GM23338 (cell line): Measurements from ENCODE around the gene NAP1L4. TPM values are rescaled to one million over a fixed set of nuclear protein-coding genes. Genes with fewer than 3 reads are reported as not detected.

Experiments used
- ATAC-seq: fragments of 200-7000 bp; cut with Tn5 transposase; 3 replicates; pipeline ENCODE4 v1.9.1; 2020
- DNase-seq: peaks from one replicate; pipeline ENCODE4 v3.0.0-alpha.2; 2015; ENCODE audit warnings: low spot score
- H2AFZ ChIP-seq: fragments of 200-600 bp; sonication (generic); 2 replicates; pipeline ENCODE4 v1.8.0; 2016; ENCODE audit warnings: antibody characterized with exemption, mild to moderate bottlenecking, moderate library complexity
- H3F3A ChIP-seq: fragments of 200-600 bp; sonication (generic); replicated peaks from 2 replicates; pipeline ENCODE4 v1.8.0; 2017; ENCODE audit warnings: antibody characterized with exemption, mixed run types, low read depth
- H3K27ac ChIP-seq: fragments of 200-600 bp; sonication (generic); 2 replicates; pipeline ENCODE4 v1.6.1; 2016; ENCODE audit warnings: low read depth
- H3K27me3 ChIP-seq: fragments of 200-600 bp; sonication (generic); 2 replicates; pipeline ENCODE4 v1.8.0; 2016; ENCODE audit warnings: mild to moderate bottlenecking, mixed run types, moderate library complexity; ENCODE audit not compliant: insufficient read depth
- H3K36me3 ChIP-seq: fragments of 200-600 bp; sonication (generic); 2 replicates; pipeline ENCODE4 v1.8.0; 2016; ENCODE audit warnings: mild to moderate bottlenecking; ENCODE audit not compliant: insufficient read depth
- H3K4me1 ChIP-seq: fragments of 200-600 bp; sonication (generic); 2 replicates; pipeline ENCODE4 v1.8.0; 2016; ENCODE audit warnings: mild to moderate bottlenecking, moderate library complexity; ENCODE audit not compliant: insufficient read depth
- H3K4me2 ChIP-seq: fragments of 200-600 bp; sonication (generic); 2 replicates; pipeline ENCODE4 v1.7.1; 2017; ENCODE audit warnings: mixed run types
- H3K4me3 ChIP-seq: fragments of 200-600 bp; sonication (generic); 2 replicates; pipeline ENCODE4 v1.6.1; 2016; ENCODE audit warnings: mixed run types
- H3K79me2 ChIP-seq: fragments of 200-600 bp; sonication (generic); replicated peaks from 2 replicates; pipeline ENCODE4 v1.8.0; 2017; ENCODE audit warnings: mild to moderate bottlenecking; ENCODE audit not compliant: insufficient read depth
- H3K9me2 ChIP-seq: fragments of 200-600 bp; sonication (generic); 2 replicates; pipeline ENCODE4 v1.8.0; 2017; ENCODE audit not compliant: insufficient read depth
- H4K20me1 ChIP-seq: fragments of 200-600 bp; sonication (generic); replicated peaks from 2 replicates; pipeline ENCODE4 v1.8.0; 2017; ENCODE audit warnings: mild to moderate bottlenecking; ENCODE audit not compliant: insufficient read depth
- H3K27ac Mint-ChIP-seq: 2 replicates; pipeline ENCODE4 v1.8.0; 2020; ENCODE audit warnings: inconsistent platforms, mild to moderate bottlenecking, moderate library complexity, mixed read lengths
- H3K27me3 Mint-ChIP-seq: 3 replicates; pipeline ENCODE4 v1.8.0; 2022; ENCODE audit warnings: low read depth, mild to moderate bottlenecking, moderate library complexity, mixed read lengths, inconsistent platforms; ENCODE audit not compliant: insufficient read depth, poor library complexity
- H3K36me3 Mint-ChIP-seq: 3 replicates; pipeline ENCODE4 v1.8.0; 2021; ENCODE audit warnings: low read depth, mild to moderate bottlenecking, inconsistent platforms, moderate library complexity, mixed read lengths
- H3K4me1 Mint-ChIP-seq: 3 replicates; pipeline ENCODE4 v1.8.0; 2020; ENCODE audit warnings: mild to moderate bottlenecking, inconsistent platforms, mixed read lengths
- H3K4me3 Mint-ChIP-seq: 3 replicates; pipeline ENCODE4 v1.8.0; 2021; ENCODE audit warnings: moderate library complexity, mild to moderate bottlenecking, inconsistent platforms, mixed read lengths
- H3K9me3 Mint-ChIP-seq: 3 replicates; pipeline ENCODE4 v1.8.0; 2020; ENCODE audit warnings: moderate library complexity, mild to moderate bottlenecking, inconsistent platforms, mixed read lengths
- CREB1 ChIP-seq: fragments of 250-450 bp; sonication (Bioruptor Pico); IDR thresholded peaks from 2 replicates; pipeline ENCODE4 v1.5.0; 2020; ENCODE audit warnings: low read depth, mild to moderate bottlenecking, moderate library complexity
- EZH2 ChIP-seq: fragments of 200-600 bp; sonication (generic); IDR thresholded peaks from one replicate; pipeline ENCODE4 v1.8.0; 2017; ENCODE audit warnings: antibody characterized with exemption, mild to moderate bottlenecking, low read depth; ENCODE audit not compliant: unreplicated experiment
- EZH2phosphoT487 ChIP-seq: fragments of 200-600 bp; sonication (generic); IDR thresholded peaks from one replicate; pipeline ENCODE4 v1.8.1; 2018; ENCODE audit warnings: antibody characterized with exemption; ENCODE audit not compliant: unreplicated experiment
- JUNB ChIP-seq: IDR thresholded peaks from one replicate; pipeline ENCODE4 v1.6.1; 2016; ENCODE audit warnings: antibody characterized with exemption; ENCODE audit not compliant: unreplicated experiment
- NANOG ChIP-seq: IDR thresholded peaks from 2 replicates; pipeline ENCODE4 v1.6.1; 2016; ENCODE audit warnings: antibody characterized with exemption, borderline replicate concordance
- POLR2AphosphoS5 ChIP-seq: IDR thresholded peaks from 2 replicates; pipeline ENCODE4 v1.6.1; 2016; ENCODE audit warnings: antibody characterized with exemption, low read depth
- STAT1 ChIP-seq: IDR thresholded peaks from one replicate; pipeline ENCODE4 v1.6.1; 2016; ENCODE audit warnings: antibody characterized with exemption; ENCODE audit not compliant: unreplicated experiment
- ZNF114 ChIP-seq: fragments of 250-450 bp; sonication (Bioruptor Pico); IDR thresholded peaks from 2 replicates; pipeline ENCODE4 v1.5.0; 2020; ENCODE audit warnings: mild to moderate bottlenecking, moderate library complexity
- ZNF331 ChIP-seq: fragments of 250-450 bp; sonication (Bioruptor Pico); IDR thresholded peaks from 2 replicates; pipeline ENCODE4 v1.5.0; 2020; ENCODE audit warnings: low read depth, mild to moderate bottlenecking, moderate library complexity
- polyA plus RNA-seq: library from polyadenylated mRNA; unstranded; fragments of >200 nt; fragmentation: Nextera tagmentation; extraction: Ambion mirVana; gene quantifications from 2 replicates; pipeline ENCODE4 v1.2.1, GENCODE V29; 2016
- total RNA-seq: library from RNA; depleted of rRNA; stranded (reverse); fragments of >200 nt; shearing (Covaris generic); gene quantifications from 2 replicates; pipeline ENCODE4 v1.2.3, GENCODE V29; 2014
- TF ChIP-seq, protein P1 (sequence below): fragments of 250-450 bp; sonication (Bioruptor Pico); IDR thresholded peaks from 2 replicates; pipeline ENCODE4 v1.5.0; 2020; ENCODE audit warnings: mild to moderate bottlenecking, moderate library complexity
- TF ChIP-seq, protein P2 (sequence below): IDR thresholded peaks from one replicate; pipeline ENCODE4 v1.6.1; 2018; ENCODE audit warnings: antibody characterized with exemption; ENCODE audit not compliant: unreplicated experiment
- TF ChIP-seq, protein P3 (sequence below): IDR thresholded peaks from 2 replicates; pipeline ENCODE4 v1.6.1; 2016; ENCODE audit warnings: antibody characterized with exemption
- TF ChIP-seq, protein P4 (sequence below), 2 experiments: fragments of 200-600 bp in 1 of 2; sonication (generic) in 1 of 2; conservative IDR thresholded peaks; 2 replicates each; pipeline versions ENCODE4 v1.5.1 to v1.6.1; 2016 to 2017; ENCODE audit warnings: antibody characterized with exemption in 2 of 2, low read depth in 2 of 2, mild to moderate bottlenecking in 2 of 2, moderate library complexity in 1 of 2

Gene NAP1L4
- total and polyA plus RNA-seq, 2 experiments from 2014 or later: 181 to 189 TPM

DNA sequence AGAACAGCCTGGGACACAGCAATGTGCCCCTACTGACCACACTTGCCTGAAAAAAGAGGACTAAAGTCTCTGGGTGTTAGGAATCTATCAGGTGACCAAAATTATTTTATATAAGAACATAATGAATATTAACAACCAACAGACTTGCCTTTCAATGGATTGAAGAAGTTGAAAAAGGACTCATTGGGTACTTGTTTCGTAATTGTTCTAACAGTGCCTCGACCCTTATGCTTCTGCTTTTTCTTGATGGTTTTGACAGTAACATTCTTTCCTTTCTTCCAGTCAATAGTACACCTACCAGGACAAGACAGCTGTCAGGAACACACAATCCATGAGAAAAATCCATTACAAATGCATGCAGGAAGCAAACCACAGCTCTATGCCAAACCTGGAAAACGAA lies 33.9 kb downstream of the NAP1L4 start:
- no peaks in the 10 kb centered on the region for H3K9me2 ChIP-seq
- H3K79me2 ChIP-seq: peaks cover 61% of the 10 kb centered on the region
- H3K36me3 ChIP-seq: peaks cover 78% of the 10 kb centered on the region
- H3K27me3 ChIP-seq: no peaks in the 10 kb centered on the region
- H3K4me3 Mint-ChIP-seq: no peak overlapping the region
- no peak overlapping the region; the same call in 1 of the 2 replicates for H3K27ac Mint-ChIP-seq
- peaks cover 92% of the 10 kb centered on the region for H3K36me3 Mint-ChIP-seq
- no peak for TF ChIP-seq JUNB
- no peak for TF ChIP-seq STAT1
- no peak for TF ChIP-seq NANOG
- TF ChIP-seq POLR2AphosphoS5: no peak
- TF ChIP-seq, protein P1, sequence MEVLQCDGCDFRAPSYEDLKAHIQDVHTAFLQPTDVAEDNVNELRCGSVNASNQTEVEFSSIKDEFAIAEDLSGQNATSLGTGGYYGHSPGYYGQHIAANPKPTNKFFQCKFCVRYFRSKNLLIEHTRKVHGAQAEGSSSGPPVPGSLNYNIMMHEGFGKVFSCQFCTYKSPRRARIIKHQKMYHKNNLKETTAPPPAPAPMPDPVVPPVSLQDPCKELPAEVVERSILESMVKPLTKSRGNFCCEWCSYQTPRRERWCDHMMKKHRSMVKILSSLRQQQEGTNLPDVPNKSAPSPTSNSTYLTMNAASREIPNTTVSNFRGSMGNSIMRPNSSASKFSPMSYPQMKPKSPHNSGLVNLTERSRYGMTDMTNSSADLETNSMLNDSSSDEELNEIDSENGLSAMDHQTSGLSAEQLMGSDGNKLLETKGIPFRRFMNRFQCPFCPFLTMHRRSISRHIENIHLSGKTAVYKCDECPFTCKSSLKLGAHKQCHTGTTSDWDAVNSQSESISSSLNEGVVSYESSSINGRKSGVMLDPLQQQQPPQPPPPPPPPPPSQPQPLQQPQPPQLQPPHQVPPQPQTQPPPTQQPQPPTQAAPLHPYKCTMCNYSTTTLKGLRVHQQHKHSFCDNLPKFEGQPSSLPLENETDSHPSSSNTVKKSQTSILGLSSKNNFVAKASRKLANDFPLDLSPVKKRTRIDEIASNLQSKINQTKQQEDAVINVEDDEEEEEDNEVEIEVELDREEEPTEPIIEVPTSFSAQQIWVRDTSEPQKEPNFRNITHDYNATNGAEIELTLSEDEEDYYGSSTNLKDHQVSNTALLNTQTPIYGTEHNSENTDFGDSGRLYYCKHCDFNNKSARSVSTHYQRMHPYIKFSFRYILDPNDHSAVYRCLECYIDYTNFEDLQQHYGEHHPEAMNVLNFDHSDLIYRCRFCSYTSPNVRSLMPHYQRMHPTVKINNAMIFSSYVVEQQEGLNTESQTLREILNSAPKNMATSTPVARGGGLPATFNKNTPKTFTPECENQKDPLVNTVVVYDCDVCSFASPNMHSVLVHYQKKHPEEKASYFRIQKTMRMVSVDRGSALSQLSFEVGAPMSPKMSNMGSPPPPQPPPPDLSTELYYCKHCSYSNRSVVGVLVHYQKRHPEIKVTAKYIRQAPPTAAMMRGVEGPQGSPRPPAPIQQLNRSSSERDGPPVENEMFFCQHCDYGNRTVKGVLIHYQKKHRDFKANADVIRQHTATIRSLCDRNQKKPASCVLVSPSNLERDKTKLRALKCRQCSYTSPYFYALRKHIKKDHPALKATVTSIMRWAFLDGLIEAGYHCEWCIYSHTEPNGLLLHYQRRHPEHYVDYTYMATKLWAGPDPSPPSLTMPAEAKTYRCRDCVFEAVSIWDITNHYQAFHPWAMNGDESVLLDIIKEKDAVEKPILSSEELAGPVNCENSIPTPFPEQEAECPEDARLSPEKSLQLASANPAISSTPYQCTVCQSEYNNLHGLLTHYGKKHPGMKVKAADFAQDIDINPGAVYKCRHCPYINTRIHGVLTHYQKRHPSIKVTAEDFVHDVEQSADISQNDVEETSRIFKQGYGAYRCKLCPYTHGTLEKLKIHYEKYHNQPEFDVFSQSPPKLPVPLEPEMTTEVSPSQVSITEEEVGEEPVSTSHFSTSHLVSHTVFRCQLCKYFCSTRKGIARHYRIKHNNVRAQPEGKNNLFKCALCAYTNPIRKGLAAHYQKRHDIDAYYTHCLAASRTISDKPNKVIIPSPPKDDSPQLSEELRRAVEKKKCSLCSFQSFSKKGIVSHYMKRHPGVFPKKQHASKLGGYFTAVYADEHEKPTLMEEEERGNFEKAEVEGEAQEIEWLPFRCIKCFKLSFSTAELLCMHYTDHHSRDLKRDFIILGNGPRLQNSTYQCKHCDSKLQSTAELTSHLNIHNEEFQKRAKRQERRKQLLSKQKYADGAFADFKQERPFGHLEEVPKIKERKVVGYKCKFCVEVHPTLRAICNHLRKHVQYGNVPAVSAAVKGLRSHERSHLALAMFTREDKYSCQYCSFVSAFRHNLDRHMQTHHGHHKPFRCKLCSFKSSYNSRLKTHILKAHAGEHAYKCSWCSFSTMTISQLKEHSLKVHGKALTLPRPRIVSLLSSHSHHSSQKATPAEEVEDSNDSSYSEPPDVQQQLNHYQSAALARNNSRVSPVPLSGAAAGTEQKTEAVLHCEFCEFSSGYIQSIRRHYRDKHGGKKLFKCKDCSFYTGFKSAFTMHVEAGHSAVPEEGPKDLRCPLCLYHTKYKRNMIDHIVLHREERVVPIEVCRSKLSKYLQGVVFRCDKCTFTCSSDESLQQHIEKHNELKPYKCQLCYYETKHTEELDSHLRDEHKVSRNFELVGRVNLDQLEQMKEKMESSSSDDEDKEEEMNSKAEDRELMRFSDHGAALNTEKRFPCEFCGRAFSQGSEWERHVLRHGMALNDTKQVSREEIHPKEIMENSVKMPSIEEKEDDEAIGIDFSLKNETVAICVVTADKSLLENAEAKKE (CRISPR knock-in tag): no peak
- no peak for TF ChIP-seq CREB1 (CRISPR knock-in tag)
- no peak for TF ChIP-seq EZH2phosphoT487
- no peak for TF ChIP-seq ZNF331 (CRISPR knock-in tag)
- no peak for TF ChIP-seq ZNF114 (CRISPR knock-in tag)
- TF ChIP-seq, protein P2, sequence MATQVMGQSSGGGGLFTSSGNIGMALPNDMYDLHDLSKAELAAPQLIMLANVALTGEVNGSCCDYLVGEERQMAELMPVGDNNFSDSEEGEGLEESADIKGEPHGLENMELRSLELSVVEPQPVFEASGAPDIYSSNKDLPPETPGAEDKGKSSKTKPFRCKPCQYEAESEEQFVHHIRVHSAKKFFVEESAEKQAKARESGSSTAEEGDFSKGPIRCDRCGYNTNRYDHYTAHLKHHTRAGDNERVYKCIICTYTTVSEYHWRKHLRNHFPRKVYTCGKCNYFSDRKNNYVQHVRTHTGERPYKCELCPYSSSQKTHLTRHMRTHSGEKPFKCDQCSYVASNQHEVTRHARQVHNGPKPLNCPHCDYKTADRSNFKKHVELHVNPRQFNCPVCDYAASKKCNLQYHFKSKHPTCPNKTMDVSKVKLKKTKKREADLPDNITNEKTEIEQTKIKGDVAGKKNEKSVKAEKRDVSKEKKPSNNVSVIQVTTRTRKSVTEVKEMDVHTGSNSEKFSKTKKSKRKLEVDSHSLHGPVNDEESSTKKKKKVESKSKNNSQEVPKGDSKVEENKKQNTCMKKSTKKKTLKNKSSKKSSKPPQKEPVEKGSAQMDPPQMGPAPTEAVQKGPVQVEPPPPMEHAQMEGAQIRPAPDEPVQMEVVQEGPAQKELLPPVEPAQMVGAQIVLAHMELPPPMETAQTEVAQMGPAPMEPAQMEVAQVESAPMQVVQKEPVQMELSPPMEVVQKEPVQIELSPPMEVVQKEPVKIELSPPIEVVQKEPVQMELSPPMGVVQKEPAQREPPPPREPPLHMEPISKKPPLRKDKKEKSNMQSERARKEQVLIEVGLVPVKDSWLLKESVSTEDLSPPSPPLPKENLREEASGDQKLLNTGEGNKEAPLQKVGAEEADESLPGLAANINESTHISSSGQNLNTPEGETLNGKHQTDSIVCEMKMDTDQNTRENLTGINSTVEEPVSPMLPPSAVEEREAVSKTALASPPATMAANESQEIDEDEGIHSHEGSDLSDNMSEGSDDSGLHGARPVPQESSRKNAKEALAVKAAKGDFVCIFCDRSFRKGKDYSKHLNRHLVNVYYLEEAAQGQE: no peak
- TF ChIP-seq, protein P3, sequence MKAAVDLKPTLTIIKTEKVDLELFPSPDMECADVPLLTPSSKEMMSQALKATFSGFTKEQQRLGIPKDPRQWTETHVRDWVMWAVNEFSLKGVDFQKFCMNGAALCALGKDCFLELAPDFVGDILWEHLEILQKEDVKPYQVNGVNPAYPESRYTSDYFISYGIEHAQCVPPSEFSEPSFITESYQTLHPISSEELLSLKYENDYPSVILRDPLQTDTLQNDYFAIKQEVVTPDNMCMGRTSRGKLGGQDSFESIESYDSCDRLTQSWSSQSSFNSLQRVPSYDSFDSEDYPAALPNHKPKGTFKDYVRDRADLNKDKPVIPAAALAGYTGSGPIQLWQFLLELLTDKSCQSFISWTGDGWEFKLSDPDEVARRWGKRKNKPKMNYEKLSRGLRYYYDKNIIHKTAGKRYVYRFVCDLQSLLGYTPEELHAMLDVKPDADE: no peak
- TF ChIP-seq EZH2: no peak
- TF ChIP-seq, protein P4, sequence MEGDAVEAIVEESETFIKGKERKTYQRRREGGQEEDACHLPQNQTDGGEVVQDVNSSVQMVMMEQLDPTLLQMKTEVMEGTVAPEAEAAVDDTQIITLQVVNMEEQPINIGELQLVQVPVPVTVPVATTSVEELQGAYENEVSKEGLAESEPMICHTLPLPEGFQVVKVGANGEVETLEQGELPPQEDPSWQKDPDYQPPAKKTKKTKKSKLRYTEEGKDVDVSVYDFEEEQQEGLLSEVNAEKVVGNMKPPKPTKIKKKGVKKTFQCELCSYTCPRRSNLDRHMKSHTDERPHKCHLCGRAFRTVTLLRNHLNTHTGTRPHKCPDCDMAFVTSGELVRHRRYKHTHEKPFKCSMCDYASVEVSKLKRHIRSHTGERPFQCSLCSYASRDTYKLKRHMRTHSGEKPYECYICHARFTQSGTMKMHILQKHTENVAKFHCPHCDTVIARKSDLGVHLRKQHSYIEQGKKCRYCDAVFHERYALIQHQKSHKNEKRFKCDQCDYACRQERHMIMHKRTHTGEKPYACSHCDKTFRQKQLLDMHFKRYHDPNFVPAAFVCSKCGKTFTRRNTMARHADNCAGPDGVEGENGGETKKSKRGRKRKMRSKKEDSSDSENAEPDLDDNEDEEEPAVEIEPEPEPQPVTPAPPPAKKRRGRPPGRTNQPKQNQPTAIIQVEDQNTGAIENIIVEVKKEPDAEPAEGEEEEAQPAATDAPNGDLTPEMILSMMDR (conservative IDR thresholded peaks at IDR 0.05; ENCODE audit: low read depth in 2 of 2): no peak
- H4K20me1 ChIP-seq: peaks cover 53% of the 10 kb centered on the region
- no peak for DNase-seq
- H3K27ac ChIP-seq: no peak overlapping the region
- H2AFZ ChIP-seq: no peak overlapping the region
- H3K9me3 Mint-ChIP-seq: no peaks in the 10 kb centered on the region
- H3K4me3 ChIP-seq: no peak overlapping the region
- H3F3A ChIP-seq: peaks cover 16% of the 10 kb centered on the region; the same call in 1 of the 2 replicates
- peaks cover 26% of the 10 kb centered on the region for H3K4me1 Mint-ChIP-seq
- no peak overlapping the region for H3K4me2 ChIP-seq
- peaks cover 27% of the 10 kb centered on the region for H3K4me1 ChIP-seq
- H3K27me3 Mint-ChIP-seq: peaks cover 8% of the 10 kb centered on the region
- ATAC-seq: no peak
